H1 (cell line): Measurements from ENCODE around the gene CAMK2A.

Experiments
- ASH2L ChIP-seq: fragments of 200-600, 300-600 bp; sonication (generic); IDR thresholded peaks from one replicate; pipeline ENCODE4 v1.7.1; 2017; ENCODE audit warnings: low read length
- CREB1 ChIP-seq: IDR thresholded peaks from 2 replicates; pipeline ENCODE4 v1.6.1; 2012; ENCODE audit warnings: inconsistent platforms
- MAFK ChIP-seq: IDR thresholded peaks from 2 replicates; pipeline ENCODE4 v1.6.1; 2012; ENCODE audit warnings: low read depth, mild to moderate bottlenecking, improper control_type of control experiment, low read length
- POU5F1 ChIP-seq: IDR thresholded peaks from 2 replicates; pipeline ENCODE4 v1.6.1; 2011; ENCODE audit warnings: low read depth, mild to moderate bottlenecking, low read length, moderate library complexity
- RAD21 ChIP-seq, 2 experiments: IDR thresholded peaks in 1 of 2; conservative IDR thresholded peaks in 1 of 2; 2 replicates each; pipeline ENCODE4 v1.6.1; 2011; ENCODE audit warnings: low read depth in 2 of 2, low read length in 2 of 2, improper control_type of control experiment in 1 of 2, inconsistent platforms in 1 of 2, mild to moderate bottlenecking in 1 of 2, moderate library complexity in 1 of 2
- TF ChIP-seq, protein P1 (sequence below), 3 experiments: IDR thresholded peaks; 1 replicate in 2 of 3; 2 replicates in 1 of 3; pipeline versions ENCODE4 v1.5.1 to v1.6.1; 2011; ENCODE audit warnings: low read length in 3 of 3, mild to moderate bottlenecking in 3 of 3, inconsistent platforms in 2 of 3, low read depth in 1 of 3, moderate library complexity in 1 of 3; ENCODE audit not compliant: insufficient read depth in 1 of 3; ENCODE audit errors: control extremely low read depth in 1 of 3

DNA sequence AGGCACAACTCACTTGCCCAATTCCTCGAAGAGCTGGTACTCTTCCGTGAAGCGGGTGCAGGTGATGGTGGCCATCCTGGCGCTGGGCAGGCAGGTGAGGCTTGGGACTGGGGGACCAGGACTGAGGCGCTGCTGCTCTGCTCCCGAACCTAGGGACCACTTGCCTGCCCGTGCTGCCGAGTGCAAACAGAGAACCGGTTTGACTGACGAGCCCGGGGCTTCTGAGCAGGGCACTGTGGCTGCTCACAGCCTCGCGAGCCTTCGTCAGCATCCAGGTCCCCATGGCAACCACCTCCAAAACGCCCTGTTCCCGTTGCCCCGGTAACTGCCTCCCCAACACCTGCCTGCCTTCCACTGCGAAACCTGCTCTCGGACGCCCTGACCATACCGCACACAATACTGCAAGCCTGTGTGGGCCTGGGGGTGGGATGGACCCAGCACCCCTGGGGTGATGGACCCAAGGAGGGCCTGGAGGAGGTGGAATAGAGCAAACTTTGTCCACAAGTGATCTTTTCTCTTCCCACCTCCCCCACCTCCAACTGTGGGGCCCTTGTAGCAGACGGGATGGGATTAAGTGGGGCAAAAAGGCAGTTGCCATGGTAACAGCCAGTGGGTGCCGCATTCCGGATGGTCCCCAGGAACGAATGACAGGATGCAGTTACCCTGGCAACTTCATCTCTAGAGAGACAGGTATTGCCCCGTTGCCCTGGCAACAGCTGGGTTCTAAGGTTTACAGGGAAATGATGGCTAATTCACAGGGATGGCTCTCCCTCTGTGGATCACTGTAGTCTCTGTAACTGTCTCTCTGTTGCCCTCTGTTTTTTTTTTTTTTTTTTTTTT is at the start of gene CAMK2A:
- TF ChIP-seq POU5F1 (no peak), MAFK (no peak), ASH2L (no peak), CREB1 (no peak), RAD21 (IDR thresholded peaks at IDR 0.05 in 1 of 2, conservative IDR thresholded peaks at IDR 0.05 in 1 of 2; ENCODE audit: low read depth in 2 of 2, low read length in 2 of 2) (no peak)
- TF ChIP-seq, protein P1, sequence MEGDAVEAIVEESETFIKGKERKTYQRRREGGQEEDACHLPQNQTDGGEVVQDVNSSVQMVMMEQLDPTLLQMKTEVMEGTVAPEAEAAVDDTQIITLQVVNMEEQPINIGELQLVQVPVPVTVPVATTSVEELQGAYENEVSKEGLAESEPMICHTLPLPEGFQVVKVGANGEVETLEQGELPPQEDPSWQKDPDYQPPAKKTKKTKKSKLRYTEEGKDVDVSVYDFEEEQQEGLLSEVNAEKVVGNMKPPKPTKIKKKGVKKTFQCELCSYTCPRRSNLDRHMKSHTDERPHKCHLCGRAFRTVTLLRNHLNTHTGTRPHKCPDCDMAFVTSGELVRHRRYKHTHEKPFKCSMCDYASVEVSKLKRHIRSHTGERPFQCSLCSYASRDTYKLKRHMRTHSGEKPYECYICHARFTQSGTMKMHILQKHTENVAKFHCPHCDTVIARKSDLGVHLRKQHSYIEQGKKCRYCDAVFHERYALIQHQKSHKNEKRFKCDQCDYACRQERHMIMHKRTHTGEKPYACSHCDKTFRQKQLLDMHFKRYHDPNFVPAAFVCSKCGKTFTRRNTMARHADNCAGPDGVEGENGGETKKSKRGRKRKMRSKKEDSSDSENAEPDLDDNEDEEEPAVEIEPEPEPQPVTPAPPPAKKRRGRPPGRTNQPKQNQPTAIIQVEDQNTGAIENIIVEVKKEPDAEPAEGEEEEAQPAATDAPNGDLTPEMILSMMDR (IDR thresholded peaks at IDR 0.05; ENCODE audit: control extremely low read depth in 1 of 3, insufficient read depth in 1 of 3, low read depth in 1 of 3, low read length in 3 of 3) = no peak
